GM03348 (cell line): ENCODE measurements around the gene ATXN1.
A peak's percentile ranks its signal among the peaks of the same experiment; 100 is the strongest.

Experiments used
- DNase-seq: peaks from one replicate; pipeline ENCODE4 v3.0.0; 2012; ENCODE audit warnings: low spot score

The ATXN1 gene

GRCh38 chr6:16533721-16534136 is 227.5 kb downstream of the ATXN1 start:
- DNase-seq = no peak

- DNase-seq = no peak
These were observed 228.1 kb downstream of the ATXN1 start for GRCh38 chr6:16533210-16533609.

- DNase-seq = no peak
These were observed 233.6 kb downstream of the ATXN1 start for GRCh38 chr6:16527691-16528090.

- peak; percentile 17 for DNase-seq
These were observed 236.9 kb downstream of the ATXN1 start for GRCh38 chr6:16524380-16524707.

GRCh38 chr6:16523606-16524379 is 237.5 kb downstream of the ATXN1 start:
- DNase-seq = peak; percentile 89

GRCh38 chr6:16522937-16523336 is 238.3 kb downstream of the ATXN1 start:
- DNase-seq = no peak

GRCh38 chr6:16521528-16521927 is 239.7 kb downstream of the ATXN1 start:
- no peak for DNase-seq

- DNase-seq = no peak
These were observed 241.7 kb downstream of the ATXN1 start for GRCh38 chr6:16519265-16520242.

GRCh38 chr6:16518265-16518664 is 243.0 kb downstream of the ATXN1 start:
- DNase-seq = no peak

- DNase-seq = peak; percentile 63
These were observed 247.0 kb downstream of the ATXN1 start for GRCh38 chr6:16514249-16514648.

- DNase-seq = no peak
These were observed 248.5 kb downstream of the ATXN1 start for GRCh38 chr6:16512544-16513290.

GRCh38 chr6:16511723-16512489 is 249.4 kb downstream of the ATXN1 start:
- DNase-seq = no peak

GRCh38 chr6:16511040-16511660 is 250.1 kb downstream of the ATXN1 start:
- peak; percentile 61 for DNase-seq

- no peak for DNase-seq
These were observed 251.0 kb downstream of the ATXN1 start for GRCh38 chr6:16510245-16510644.

GRCh38 chr6:16508959-16509358 is 252.3 kb downstream of the ATXN1 start:
- no peak for DNase-seq

GRCh38 chr6:16505711-16506357 is 255.4 kb downstream of the ATXN1 start:
- DNase-seq = peak; percentile 65

GRCh38 chr6:16504609-16505008 is 256.7 kb downstream of the ATXN1 start:
- DNase-seq = no peak

GRCh38 chr6:16503970-16504415 is 257.3 kb downstream of the ATXN1 start:
- DNase-seq = no peak

- no peak for DNase-seq
These were observed 258.0 kb downstream of the ATXN1 start for GRCh38 chr6:16503241-16503775.

GRCh38 chr6:16498957-16499356 is 262.3 kb downstream of the ATXN1 start:
- DNase-seq = no peak
